Suprapubic skin (tissue), 4 donors: Measurements from ENCODE around the gene SLC6A11. TPM values are rescaled to one million over a fixed set of nuclear protein-coding genes. Genes with fewer than 3 reads are reported as not detected.

Experiments used
- DNase-seq, 2 donors: peaks; one replicate each; pipeline ENCODE4 v3.0.0-alpha.2; 2019; ENCODE audit warnings: low spot score in 2 of 2
- H3K27ac ChIP-seq: fragments of 200-600 bp; sonication (generic); one replicate; pipeline ENCODE4 v1.5.1; 2019
- H3K27me3 ChIP-seq: fragments of 200-600 bp; sonication (generic); one replicate; pipeline ENCODE4 v1.5.1; 2019
- H3K36me3 ChIP-seq: fragments of 200-600 bp; sonication (generic); one replicate; pipeline ENCODE4 v1.5.1; 2019
- H3K4me1 ChIP-seq: fragments of 200-600 bp; sonication (generic); one replicate; pipeline ENCODE4 v1.5.1; 2019
- H3K4me3 ChIP-seq: fragments of 200-600 bp; sonication (generic); one replicate; pipeline ENCODE4 v1.5.1; 2019; ENCODE audit warnings: mild to moderate bottlenecking
- H3K9me3 ChIP-seq: fragments of 200-600 bp; sonication (generic); one replicate; pipeline ENCODE4 v1.5.1; 2019
- EP300 ChIP-seq: sonication (generic); formaldehyde crosslinking; IDR thresholded peaks from one replicate; pipeline ENCODE4 v1.6.1; 2017; ENCODE audit warnings: antibody characterized with exemption
- POLR2A ChIP-seq, 2 donors: fragments of 450-650 bp; IDR thresholded peaks; one replicate each; pipeline ENCODE4 v1.6.1; 2017; ENCODE audit warnings: antibody characterized with exemption in 2 of 2, mild to moderate bottlenecking in 2 of 2, moderate library complexity in 2 of 2
- POLR2AphosphoS5 ChIP-seq, 3 donors: sonication (generic); formaldehyde crosslinking; IDR thresholded peaks; one replicate each; pipeline ENCODE4 v1.6.1; 2017; ENCODE audit warnings: antibody characterized with exemption in 3 of 3
- WGBS: methylation state at CpG from one replicate; pipeline ENCODE4 v1.1.5; 2018; 5-methylcytosine and 5-hydroxymethylcytosine counted together
- total RNA-seq, 4 donors: library from RNA; depleted of rRNA; stranded (reverse); fragments of >200 nt; gene quantifications; one replicate each; pipeline ENCODE4 v1.1.0, GENCODE V29; 2016
- TF ChIP-seq, protein P1 (sequence below), 2 donors: fragments of 200-600 bp in 1 of 2; fragments of 450-650 bp in 1 of 2; sonication (generic) in 1 of 2; IDR thresholded peaks; one replicate each; pipeline ENCODE4 v1.5.1; 2016 to 2019; ENCODE audit warnings: antibody characterized with exemption in 2 of 2, mild to moderate bottlenecking in 1 of 2, moderate library complexity in 1 of 2

SLC6A11 gene
- total RNA-seq, 4 donors from 2014 or later = 4.3 to 7.9 (median 6.2) TPM

DNA sequence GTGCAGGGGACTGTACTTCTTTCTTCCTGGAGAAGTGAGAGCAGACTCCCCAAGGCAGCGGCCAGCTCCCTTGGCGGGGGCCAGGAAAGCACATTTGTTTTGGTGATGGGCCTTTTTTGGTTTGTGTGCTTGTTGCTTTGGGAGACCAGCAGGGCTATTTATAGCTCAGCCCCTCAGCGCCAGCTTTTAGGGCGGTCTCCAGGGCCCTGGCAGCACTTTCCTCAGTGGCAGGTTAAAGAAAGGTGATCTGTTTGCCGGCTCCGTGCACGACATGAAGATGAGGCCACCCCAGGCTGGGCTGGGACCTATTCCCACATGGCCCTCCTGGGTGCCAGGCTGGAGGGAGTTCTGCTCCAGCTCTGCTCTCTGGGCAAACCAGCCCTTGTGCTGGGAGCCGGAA lies 21.8 kb downstream of the SLC6A11 start:
- TF ChIP-seq POLR2AphosphoS5 (IDR thresholded peaks at IDR 0.05) (no peak), EP300 (no peak), POLR2A (IDR thresholded peaks at IDR 0.05) (no peak)
- TF ChIP-seq, protein P1, sequence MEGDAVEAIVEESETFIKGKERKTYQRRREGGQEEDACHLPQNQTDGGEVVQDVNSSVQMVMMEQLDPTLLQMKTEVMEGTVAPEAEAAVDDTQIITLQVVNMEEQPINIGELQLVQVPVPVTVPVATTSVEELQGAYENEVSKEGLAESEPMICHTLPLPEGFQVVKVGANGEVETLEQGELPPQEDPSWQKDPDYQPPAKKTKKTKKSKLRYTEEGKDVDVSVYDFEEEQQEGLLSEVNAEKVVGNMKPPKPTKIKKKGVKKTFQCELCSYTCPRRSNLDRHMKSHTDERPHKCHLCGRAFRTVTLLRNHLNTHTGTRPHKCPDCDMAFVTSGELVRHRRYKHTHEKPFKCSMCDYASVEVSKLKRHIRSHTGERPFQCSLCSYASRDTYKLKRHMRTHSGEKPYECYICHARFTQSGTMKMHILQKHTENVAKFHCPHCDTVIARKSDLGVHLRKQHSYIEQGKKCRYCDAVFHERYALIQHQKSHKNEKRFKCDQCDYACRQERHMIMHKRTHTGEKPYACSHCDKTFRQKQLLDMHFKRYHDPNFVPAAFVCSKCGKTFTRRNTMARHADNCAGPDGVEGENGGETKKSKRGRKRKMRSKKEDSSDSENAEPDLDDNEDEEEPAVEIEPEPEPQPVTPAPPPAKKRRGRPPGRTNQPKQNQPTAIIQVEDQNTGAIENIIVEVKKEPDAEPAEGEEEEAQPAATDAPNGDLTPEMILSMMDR (IDR thresholded peaks at IDR 0.05) = no peak
- no peak overlapping the region for H3K4me3 ChIP-seq
- 67% methylated on average over 3 of the region's 8 CpGs for WGBS
- no peaks in the 10 kb centered on the region for H3K4me1 ChIP-seq
- DNase-seq = no peak
- peaks cover 20% of the 10 kb centered on the region for H3K27me3 ChIP-seq
- no peak overlapping the region for H3K27ac ChIP-seq
- no peaks in the 10 kb centered on the region for H3K36me3 ChIP-seq
- H3K9me3 ChIP-seq = no peaks in the 10 kb centered on the region

DNA sequence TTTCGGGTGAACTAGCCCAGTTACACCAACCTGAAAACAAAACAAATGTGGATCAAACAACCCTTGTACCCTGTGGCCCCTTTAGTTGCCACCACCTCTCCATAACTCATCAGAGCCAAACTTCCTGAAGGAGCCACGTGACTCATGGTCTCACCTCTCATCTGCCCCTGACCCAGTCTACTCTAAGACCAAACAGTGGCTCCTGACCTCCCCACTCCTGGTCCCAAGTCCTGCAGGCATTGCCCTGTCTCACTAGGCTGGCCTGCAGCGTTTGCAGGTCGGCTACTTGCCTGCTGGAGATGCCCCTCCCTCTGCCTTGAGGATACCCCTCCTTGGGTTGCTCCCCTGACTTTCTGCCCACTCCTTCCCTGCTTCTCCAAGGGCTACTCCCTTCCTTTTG lies 23.1 kb downstream of the SLC6A11 start:
- H3K9me3 ChIP-seq = no peaks in the 10 kb centered on the region
- H3K4me3 ChIP-seq = no peak overlapping the region
- TF ChIP-seq, protein P1 (IDR thresholded peaks at IDR 0.05) = no peak
- TF ChIP-seq POLR2A (IDR thresholded peaks at IDR 0.05) = no peak
- peaks cover 20% of the 10 kb centered on the region for H3K27me3 ChIP-seq
- WGBS = 84% methylated on average over 4 of the region's 4 CpGs
- H3K4me1 ChIP-seq = no peaks in the 10 kb centered on the region
- DNase-seq = no peak
- H3K27ac ChIP-seq = no peak overlapping the region
- no peaks in the 10 kb centered on the region for H3K36me3 ChIP-seq

DNA sequence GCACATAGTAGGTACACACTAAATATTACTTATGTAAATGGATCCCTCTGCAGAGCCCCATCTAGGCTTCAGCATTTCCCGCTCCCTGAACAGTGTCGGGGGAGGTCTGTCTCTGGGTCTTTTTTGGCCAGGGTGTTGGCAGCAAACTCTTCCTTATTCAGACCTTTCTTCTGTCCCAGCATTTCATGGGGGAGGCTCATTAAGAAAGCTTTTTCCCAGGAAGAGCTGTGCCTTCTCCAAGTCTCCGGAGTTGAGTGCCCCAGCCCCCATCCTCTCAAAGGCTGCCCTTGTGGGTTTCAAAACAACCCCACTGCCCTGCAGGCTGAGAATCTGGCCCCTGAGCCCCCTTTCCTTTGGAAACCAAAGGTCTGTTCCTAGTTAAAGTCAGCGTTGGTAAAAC lies 25.1 kb downstream of the SLC6A11 start:
- Histone ChIP-seq H3K36me3 (no peaks in the 10 kb centered on the region), H3K4me3 (no peak overlapping the region), H3K27ac (no peak overlapping the region), H3K9me3 (no peaks in the 10 kb centered on the region), H3K4me1 (peaks cover 9% of the 10 kb centered on the region), H3K27me3 (peaks cover 17% of the 10 kb centered on the region)
- WGBS = 65% methylated on average over 4 of the region's 4 CpGs
- no peak for TF ChIP-seq POLR2A (IDR thresholded peaks at IDR 0.05)
- TF ChIP-seq POLR2AphosphoS5 (IDR thresholded peaks at IDR 0.05) = no peak
- no peak for TF ChIP-seq EP300
- TF ChIP-seq, protein P1 (IDR thresholded peaks at IDR 0.05) = no peak
- DNase-seq = no peak

DNA sequence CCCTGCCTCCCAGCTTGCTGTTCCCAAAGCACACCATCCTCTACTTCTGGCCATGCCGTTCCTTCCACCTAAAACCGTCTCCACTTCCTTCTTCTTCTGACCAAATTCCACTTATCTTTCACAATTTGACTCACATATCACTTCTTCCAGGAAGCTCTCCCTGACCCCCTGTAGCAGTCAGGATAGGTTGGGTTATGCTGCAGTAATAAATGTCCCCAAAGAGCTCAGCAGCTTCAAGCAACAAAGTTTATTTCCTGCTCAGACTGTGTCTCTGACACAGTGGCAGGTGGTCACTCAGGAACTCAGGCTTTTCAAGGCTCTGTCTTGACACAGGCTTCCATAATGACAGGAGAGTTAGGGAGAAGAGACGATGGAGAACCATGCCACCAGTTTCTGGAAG lies 27.4 kb downstream of the SLC6A11 start:
- peaks cover 17% of the 10 kb centered on the region for H3K27me3 ChIP-seq
- no peaks in the 10 kb centered on the region for H3K9me3 ChIP-seq
- H3K4me3 ChIP-seq = no peak overlapping the region
- no peak overlapping the region for H3K27ac ChIP-seq
- DNase-seq = no peak
- peaks cover 9% of the 10 kb centered on the region for H3K4me1 ChIP-seq
- 90% methylated on average over 3 of the region's 3 CpGs for WGBS
- no peaks in the 10 kb centered on the region for H3K36me3 ChIP-seq
- no peak for TF ChIP-seq EP300
- TF ChIP-seq, protein P1 (IDR thresholded peaks at IDR 0.05) = no peak
- TF ChIP-seq POLR2AphosphoS5 (IDR thresholded peaks at IDR 0.05) = no peak
- no peak for TF ChIP-seq POLR2A (IDR thresholded peaks at IDR 0.05)

DNA sequence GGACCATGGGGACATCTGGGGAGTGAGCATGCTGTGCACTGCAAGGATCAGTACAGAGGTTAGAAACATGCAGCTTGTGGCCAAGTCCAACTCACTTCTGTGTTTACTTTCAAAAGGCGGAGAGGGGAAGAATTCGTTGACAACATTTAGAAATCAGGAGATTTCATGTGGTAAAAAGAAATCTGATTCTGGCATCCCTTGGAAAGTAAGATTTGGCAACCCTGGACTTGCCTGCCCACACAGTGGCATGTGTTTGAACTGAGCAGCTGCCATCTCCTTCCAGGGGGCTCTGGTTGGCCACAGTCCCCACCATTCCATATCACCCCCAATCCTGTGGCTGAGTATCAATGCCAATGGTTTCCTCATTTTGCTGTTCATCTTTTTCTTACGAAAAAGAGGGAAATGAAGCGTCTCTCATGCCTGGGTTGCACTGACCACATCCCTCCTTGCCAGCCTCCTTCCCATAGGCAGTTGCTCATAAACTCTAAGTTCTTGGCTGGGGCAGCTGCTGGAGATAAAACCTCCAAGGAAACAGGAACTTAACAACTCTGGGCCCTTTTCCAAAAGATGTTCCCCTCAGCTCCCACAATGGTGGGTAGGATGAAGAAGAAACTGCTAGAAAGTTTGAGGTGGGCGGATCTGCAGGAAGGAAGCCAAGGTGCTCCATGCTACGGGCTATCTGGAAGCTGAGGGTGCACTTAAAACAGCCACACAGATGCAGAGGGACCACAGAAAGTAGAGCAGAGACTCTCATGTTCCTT lies 29.2 kb downstream of the SLC6A11 start:
- H3K4me3 ChIP-seq = no peak overlapping the region
- TF ChIP-seq, protein P1 (IDR thresholded peaks at IDR 0.05) = no peak
- TF ChIP-seq POLR2A (IDR thresholded peaks at IDR 0.05) = no peak
- TF ChIP-seq POLR2AphosphoS5 (IDR thresholded peaks at IDR 0.05) = no peak
- no peak for TF ChIP-seq EP300
- H3K27ac ChIP-seq = no peak overlapping the region
- 58% methylated on average over 6 of the region's 6 CpGs for WGBS
- no peaks in the 10 kb centered on the region for H3K36me3 ChIP-seq
- H3K9me3 ChIP-seq = no peaks in the 10 kb centered on the region
- H3K27me3 ChIP-seq = peaks cover 6% of the 10 kb centered on the region
- no peak for DNase-seq
- peaks cover 9% of the 10 kb centered on the region for H3K4me1 ChIP-seq
